ENCODE measurements around the gene ATN1. TPM values are rescaled to one million over a fixed set of nuclear protein-coding genes. Genes with fewer than 3 reads are reported as not detected.

ATN1 gene
- total and polyA plus RNA-seq, 9 of the 15 experiments (the other 6 are each of a cell fraction or from before 2014, with no cell fraction given) = 0.15 to 49.8 (median 2.7) TPM

GRCh38 chr12:6890789-6891645 lies 36.7 kb upstream of the ATN1 start (continued):
- TF ChIP-seq THRB (CRISPR knock-in tag; conservative IDR thresholded peaks at IDR 0.05) (no peak), TCF3 (CRISPR knock-in tag; IDR thresholded peaks at IDR 0.05) (peak; percentile 49; the same call in 1 of the 2 replicates), ZNF384 (IDR thresholded peaks at IDR 0.05; ENCODE audit: low read depth, low read length) (no peak), RBFOX2 (IDR thresholded peaks at IDR 0.05; ENCODE audit: low read depth, low read length) (peak; percentile 86), TBP (optimal IDR thresholded peaks at IDR 0.05; ENCODE audit: low read depth, low read length) (peak; percentile 89), ZNF583 (CRISPR knock-in tag; IDR thresholded peaks at IDR 0.05) (no peak), SP1 (CRISPR knock-in tag; IDR thresholded peaks at IDR 0.05) (peak; percentile 80; the same call in 1 of the 2 replicates), PTBP1 (IDR thresholded peaks at IDR 0.05; ENCODE audit: low read depth, low read length) (no peak), ILK (tag; IDR thresholded peaks at IDR 0.05; ENCODE audit: borderline replicate concordance, low read depth) (no peak), NFRKB (IDR thresholded peaks at IDR 0.05; ENCODE audit: low read depth) (peak; percentile 23), TCF7 (IDR thresholded peaks at IDR 0.05; ENCODE audit: borderline replicate concordance) (no peak), MYC (IDR thresholded peaks at IDR 0.05; ENCODE audit: low read depth, low read length) (peak; percentile 73), MYC (CRISPR knock-in tag; IDR thresholded peaks at IDR 0.05; ENCODE audit: borderline replicate concordance, low read depth) (no peak), ELF1 (tag; IDR thresholded peaks at IDR 0.05) (peak; percentile 3; the same call in 1 of the 2 replicates), RFX1 (IDR thresholded peaks at IDR 0.05) (no peak), SAFB (IDR thresholded peaks at IDR 0.05; ENCODE audit: borderline replicate concordance, low read depth, low read length) (no peak), ZNF134 (CRISPR knock-in tag; conservative IDR thresholded peaks at IDR 0.05) (no peak), ZNF280A (IDR thresholded peaks at IDR 0.05; ENCODE audit: low read depth, partially characterized antibody) (no peak)
- TF ChIP-seq, protein P1, sequence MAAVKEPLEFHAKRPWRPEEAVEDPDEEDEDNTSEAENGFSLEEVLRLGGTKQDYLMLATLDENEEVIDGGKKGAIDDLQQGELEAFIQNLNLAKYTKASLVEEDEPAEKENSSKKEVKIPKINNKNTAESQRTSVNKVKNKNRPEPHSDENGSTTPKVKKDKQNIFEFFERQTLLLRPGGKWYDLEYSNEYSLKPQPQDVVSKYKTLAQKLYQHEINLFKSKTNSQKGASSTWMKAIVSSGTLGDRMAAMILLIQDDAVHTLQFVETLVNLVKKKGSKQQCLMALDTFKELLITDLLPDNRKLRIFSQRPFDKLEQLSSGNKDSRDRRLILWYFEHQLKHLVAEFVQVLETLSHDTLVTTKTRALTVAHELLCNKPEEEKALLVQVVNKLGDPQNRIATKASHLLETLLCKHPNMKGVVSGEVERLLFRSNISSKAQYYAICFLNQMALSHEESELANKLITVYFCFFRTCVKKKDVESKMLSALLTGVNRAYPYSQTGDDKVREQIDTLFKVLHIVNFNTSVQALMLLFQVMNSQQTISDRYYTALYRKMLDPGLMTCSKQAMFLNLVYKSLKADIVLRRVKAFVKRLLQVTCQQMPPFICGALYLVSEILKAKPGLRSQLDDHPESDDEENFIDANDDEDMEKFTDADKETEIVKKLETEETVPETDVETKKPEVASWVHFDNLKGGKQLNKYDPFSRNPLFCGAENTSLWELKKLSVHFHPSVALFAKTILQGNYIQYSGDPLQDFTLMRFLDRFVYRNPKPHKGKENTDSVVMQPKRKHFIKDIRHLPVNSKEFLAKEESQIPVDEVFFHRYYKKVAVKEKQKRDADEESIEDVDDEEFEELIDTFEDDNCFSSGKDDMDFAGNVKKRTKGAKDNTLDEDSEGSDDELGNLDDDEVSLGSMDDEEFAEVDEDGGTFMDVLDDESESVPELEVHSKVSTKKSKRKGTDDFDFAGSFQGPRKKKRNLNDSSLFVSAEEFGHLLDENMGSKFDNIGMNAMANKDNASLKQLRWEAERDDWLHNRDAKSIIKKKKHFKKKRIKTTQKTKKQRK (IDR thresholded peaks at IDR 0.05; ENCODE audit: borderline replicate concordance, low read depth, low read length) = no peak
- TF ChIP-seq, protein P2, sequence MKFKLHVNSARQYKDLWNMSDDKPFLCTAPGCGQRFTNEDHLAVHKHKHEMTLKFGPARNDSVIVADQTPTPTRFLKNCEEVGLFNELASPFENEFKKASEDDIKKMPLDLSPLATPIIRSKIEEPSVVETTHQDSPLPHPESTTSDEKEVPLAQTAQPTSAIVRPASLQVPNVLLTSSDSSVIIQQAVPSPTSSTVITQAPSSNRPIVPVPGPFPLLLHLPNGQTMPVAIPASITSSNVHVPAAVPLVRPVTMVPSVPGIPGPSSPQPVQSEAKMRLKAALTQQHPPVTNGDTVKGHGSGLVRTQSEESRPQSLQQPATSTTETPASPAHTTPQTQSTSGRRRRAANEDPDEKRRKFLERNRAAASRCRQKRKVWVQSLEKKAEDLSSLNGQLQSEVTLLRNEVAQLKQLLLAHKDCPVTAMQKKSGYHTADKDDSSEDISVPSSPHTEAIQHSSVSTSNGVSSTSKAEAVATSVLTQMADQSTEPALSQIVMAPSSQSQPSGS (CRISPR knock-in tag; IDR thresholded peaks at IDR 0.05) = no peak

Measured in K562 (cell line).